ENCODE measurements around the gene CCDC191.

CCDC191 gene

GRCh38 chr3:114056130-114057010 lies at the start of gene CCDC191, which contains the start of gene QTRT2:
CCDC191 (minus strand) TSS chr3:114056526; CDS start chr3:114056466, 60 bp downstream.
QTRT2 (plus strand) TSS chr3:114056737; CDS start chr3:114065258, 8,521 bp downstream.
- peak; percentile 99 for DNase-seq

GRCh38 chr3:114104414-114104813 lies 48.1 kb upstream of the CCDC191 start:
- peak; percentile 48 for DNase-seq

- no peak for DNase-seq
Observed at GRCh38 chr3:114103858-114104257, 47.5 kb upstream of the CCDC191 start.

GRCh38 chr3:114103181-114103580 lies 46.9 kb upstream of the CCDC191 start:
- DNase-seq: no peak

- DNase-seq: no peak
Observed at GRCh38 chr3:114101101-114101500, 44.8 kb upstream of the CCDC191 start.

- DNase-seq: no peak
Observed at GRCh38 chr3:114095796-114096195, 39.5 kb upstream of the CCDC191 start.

GRCh38 chr3:114093596-114093995 lies 37.3 kb upstream of the CCDC191 start:
- peak; percentile 73 for DNase-seq

- peak; percentile 18 for DNase-seq
Observed at GRCh38 chr3:114093016-114093380, 36.7 kb upstream of the CCDC191 start.

- no peak for DNase-seq
Observed at GRCh38 chr3:114092151-114093015, 36.1 kb upstream of the CCDC191 start.

- DNase-seq: no peak
Observed at GRCh38 chr3:114089675-114090074, 33.3 kb upstream of the CCDC191 start.

GRCh38 chr3:114086356-114086755 lies 30.0 kb upstream of the CCDC191 start:
- no peak for DNase-seq

GRCh38 chr3:114083112-114083511 lies 26.8 kb upstream of the CCDC191 start:
- DNase-seq: no peak

GRCh38 chr3:114081037-114081436 lies 24.7 kb upstream of the CCDC191 start:
- peak; percentile 49 for DNase-seq

GRCh38 chr3:114080201-114080600 lies 23.9 kb upstream of the CCDC191 start:
- DNase-seq: no peak

GRCh38 chr3:114079761-114080160 lies 23.4 kb upstream of the CCDC191 start:
- peak; percentile 44 for DNase-seq

- DNase-seq: no peak
Observed at GRCh38 chr3:114078126-114078525, 21.8 kb upstream of the CCDC191 start.

- no peak for DNase-seq
Observed at GRCh38 chr3:114076711-114077110, 20.4 kb upstream of the CCDC191 start.

GRCh38 chr3:114071786-114072185 lies 15.5 kb upstream of the CCDC191 start:
- no peak for DNase-seq

- DNase-seq: no peak
Observed at GRCh38 chr3:114068336-114068735, 12.0 kb upstream of the CCDC191 start.

- DNase-seq: no peak
Observed at GRCh38 chr3:114067804-114068203, 11.5 kb upstream of the CCDC191 start.

GRCh38 chr3:114060906-114061655 lies 4.8 kb upstream of the CCDC191 start:
- no peak for DNase-seq

GRCh38 chr3:114058646-114059045 lies 2.3 kb upstream of the CCDC191 start:
- no peak for DNase-seq

- DNase-seq: no peak
Observed at GRCh38 chr3:114057011-114057347, 653 bp upstream of the CCDC191 start.

Data from EL (cell line).